Measurements from ENCODE around the gene ZSCAN5B.
"Not testable (repeated sequence)": the region's sequence is repeated elsewhere in the genome, so short reads cannot be mapped to it uniquely, and the experiment has no call there.

The ZSCAN5B gene

GRCh38 chr19:56197646-56198045, at the start of gene ZSCAN5B:
TSS of gene ZSCAN5B (minus strand) at chr19:56197783. CDS start at chr19:56193052, 4,731 bp downstream.
- DNase-seq (ENCODE audit: extremely low spot score); CTCF ChIA-PET; POLR2A ChIA-PET: not testable (repeated sequence)

- POLR2A ChIA-PET; DNase-seq (ENCODE audit: extremely low spot score): not testable (repeated sequence)
- CTCF ChIA-PET, result interaction anchor here (1.7 to 1.8 kb wide), 2 partner anchors 88 to 180 kb away, joined by 3 to 6 read pairs; no protein-coding TSS in a partner anchor
Observed at GRCh38 chr19:56245764-56246163, 48.2 kb upstream of the ZSCAN5B start.

GRCh38 chr19:56245121-56245740, 47.6 kb upstream of the ZSCAN5B start:
- DNase-seq (ENCODE audit: extremely low spot score), result no peak
- CTCF ChIA-PET, result interaction anchor here (1.8 kb wide), 1 partner anchor 88 kb away, joined by 6 read pairs; no protein-coding TSS in a partner anchor
- POLR2A ChIA-PET, result no interaction called here
- TF ChIP-seq CTCF (IDR thresholded peaks at IDR 0.05; ENCODE audit: control extremely low read depth, extremely low read depth, low read depth, missing control alignments), result no peak

- TF ChIP-seq CTCF (IDR thresholded peaks at IDR 0.05; ENCODE audit: control extremely low read depth, extremely low read depth, low read depth, missing control alignments), result no peak
- CTCF ChIA-PET, result interaction anchor here (1.3 kb wide), 1 partner anchor 9 kb away, joined by 3 read pairs; no protein-coding TSS in a partner anchor
- no peak for DNase-seq (ENCODE audit: extremely low spot score)
- POLR2A ChIA-PET, result no interaction called here
Observed at GRCh38 chr19:56223481-56223880, 25.9 kb upstream of the ZSCAN5B start.

GRCh38 chr19:56222901-56223300, 25.3 kb upstream of the ZSCAN5B start:
- no peak for DNase-seq (ENCODE audit: extremely low spot score)
- ChIA-PET CTCF (interaction anchor here (1.3 to 2.6 kb wide), 2 partner anchors 9 to 30 kb away, joined by 3 to 9 read pairs; no protein-coding TSS in a partner anchor), POLR2A (no interaction called here)
- TF ChIP-seq CTCF (IDR thresholded peaks at IDR 0.05; ENCODE audit: control extremely low read depth, extremely low read depth, low read depth, missing control alignments), result no peak

GRCh38 chr19:56221851-56222250, 24.3 kb upstream of the ZSCAN5B start:
- no peak for TF ChIP-seq CTCF (IDR thresholded peaks at IDR 0.05; ENCODE audit: control extremely low read depth, extremely low read depth, low read depth, missing control alignments)
- no peak for DNase-seq (ENCODE audit: extremely low spot score)
- ChIA-PET POLR2A (no interaction called here), CTCF (interaction anchor here (1.4 to 2.6 kb wide), 2 partner anchors 8 to 31 kb away, joined by 4 to 9 read pairs; no protein-coding TSS in a partner anchor)

GRCh38 chr19:56221442-56221841, 23.9 kb upstream of the ZSCAN5B start:
- CTCF ChIA-PET, result interaction anchor here (1.4 to 2.6 kb wide), 2 partner anchors 8 to 32 kb away, joined by 4 to 9 read pairs; no protein-coding TSS in a partner anchor
- POLR2A ChIA-PET; DNase-seq (ENCODE audit: extremely low spot score): not testable (repeated sequence)

- TF ChIP-seq CTCF (IDR thresholded peaks at IDR 0.05; ENCODE audit: control extremely low read depth, extremely low read depth, low read depth, missing control alignments), result no peak
- CTCF ChIA-PET, result interaction anchor here (1.1 to 1.3 kb wide), 2 partner anchors 10 to 130 kb away, joined by 3 to 6 read pairs; no protein-coding TSS in a partner anchor
Observed at GRCh38 chr19:56218961-56219360, 21.4 kb upstream of the ZSCAN5B start.

More at GRCh38 chr19:56218961-56219360, 21.4 kb upstream of the ZSCAN5B start:
- POLR2A ChIA-PET, result no interaction called here
- no peak for DNase-seq (ENCODE audit: extremely low spot score)
